ENCODE results near the gene ILKAP. TPM values are rescaled to one million over a fixed set of nuclear protein-coding genes. Genes with fewer than 3 reads are reported as not detected.

ILKAP gene
- total RNA-seq, 1 donor from 2014 or later, result 22.6 TPM

DNA sequence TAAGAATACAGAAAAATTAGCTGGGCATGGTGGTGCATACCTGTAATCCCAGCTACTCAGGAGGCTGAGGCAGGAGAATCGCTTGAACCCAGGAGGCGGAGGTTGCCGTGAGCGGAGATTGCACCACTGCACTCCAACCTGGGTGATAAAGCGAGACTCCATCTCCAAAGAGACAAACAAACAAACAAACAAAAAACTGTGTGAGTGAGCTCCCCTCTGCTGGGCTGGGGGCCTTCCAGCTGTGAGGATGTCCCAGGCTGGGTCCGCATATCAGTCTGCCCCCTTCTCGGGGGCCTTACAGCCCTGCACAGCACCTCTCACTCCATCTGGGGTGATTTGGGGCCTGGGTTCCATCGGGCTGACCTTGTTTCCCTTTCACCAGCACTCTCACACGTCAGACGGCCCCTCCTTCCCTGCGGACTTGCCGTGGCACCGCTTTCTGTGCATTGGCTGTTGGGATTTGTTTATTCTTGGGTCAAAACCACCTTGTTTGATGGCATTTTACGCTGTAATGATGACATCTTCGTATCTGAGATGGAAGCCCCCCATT lies 67.8 kb downstream of the ILKAP start:
- DNase-seq (ENCODE audit: low spot score in 2 of 2), result no peak
- intact Hi-C loops (cut with DNase I), result no loop called here
- H3K4me3 ChIP-seq, result no peak overlapping the region

DNA sequence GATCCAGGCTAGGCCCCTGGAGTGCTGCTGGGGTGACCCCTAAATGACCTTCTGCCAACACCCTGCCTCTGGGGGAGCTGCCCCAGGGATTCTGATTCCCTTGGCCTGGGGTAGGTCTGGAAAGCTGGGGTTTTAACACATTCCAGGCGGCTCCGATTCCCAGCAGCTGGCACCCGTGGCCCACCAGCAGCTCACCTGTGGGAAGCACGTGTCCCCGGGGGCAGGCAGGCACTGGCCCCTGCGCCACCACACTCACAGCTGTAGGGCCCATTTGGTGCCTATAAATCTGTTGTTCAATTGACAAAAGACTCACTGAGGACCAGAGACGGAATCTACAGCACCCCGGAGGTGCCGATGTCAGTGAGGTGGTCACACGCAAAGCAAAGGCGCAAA lies 69.1 kb downstream of the ILKAP start:
- Histone ChIP-seq H3K27me3 (no peaks in the 10 kb centered on the region), H3K27ac (no peak overlapping the region), H3K9me3 (no peaks in the 10 kb centered on the region), H3K4me1 (peaks cover 4 to 22% of the 10 kb centered on the region in 2 donors), H3K36me3 (no peaks in the 10 kb centered on the region), H3K4me3 (no peak overlapping the region)
- no peak for DNase-seq (ENCODE audit: low spot score in 2 of 2)
- TF ChIP-seq, protein P1, sequence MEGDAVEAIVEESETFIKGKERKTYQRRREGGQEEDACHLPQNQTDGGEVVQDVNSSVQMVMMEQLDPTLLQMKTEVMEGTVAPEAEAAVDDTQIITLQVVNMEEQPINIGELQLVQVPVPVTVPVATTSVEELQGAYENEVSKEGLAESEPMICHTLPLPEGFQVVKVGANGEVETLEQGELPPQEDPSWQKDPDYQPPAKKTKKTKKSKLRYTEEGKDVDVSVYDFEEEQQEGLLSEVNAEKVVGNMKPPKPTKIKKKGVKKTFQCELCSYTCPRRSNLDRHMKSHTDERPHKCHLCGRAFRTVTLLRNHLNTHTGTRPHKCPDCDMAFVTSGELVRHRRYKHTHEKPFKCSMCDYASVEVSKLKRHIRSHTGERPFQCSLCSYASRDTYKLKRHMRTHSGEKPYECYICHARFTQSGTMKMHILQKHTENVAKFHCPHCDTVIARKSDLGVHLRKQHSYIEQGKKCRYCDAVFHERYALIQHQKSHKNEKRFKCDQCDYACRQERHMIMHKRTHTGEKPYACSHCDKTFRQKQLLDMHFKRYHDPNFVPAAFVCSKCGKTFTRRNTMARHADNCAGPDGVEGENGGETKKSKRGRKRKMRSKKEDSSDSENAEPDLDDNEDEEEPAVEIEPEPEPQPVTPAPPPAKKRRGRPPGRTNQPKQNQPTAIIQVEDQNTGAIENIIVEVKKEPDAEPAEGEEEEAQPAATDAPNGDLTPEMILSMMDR (IDR thresholded peaks at IDR 0.05), result no peak
- intact Hi-C loops (cut with DNase I), result no loop called here

More for the DNA sequence above, 67.8 kb downstream of the ILKAP start:
- TF ChIP-seq, protein P1 (IDR thresholded peaks at IDR 0.05), result no peak
- Histone ChIP-seq H3K9me3 (no peaks in the 10 kb centered on the region), H3K27ac (no peak overlapping the region), H3K4me1 (peaks cover 8 to 22% of the 10 kb centered on the region in 2 donors), H3K36me3 (peaks cover 0 to 2% of the 10 kb centered on the region in 2 donors), H3K27me3 (no peaks in the 10 kb centered on the region)

GRCh38 chr2:238133499-238134392 lies 69.7 kb downstream of the ILKAP start:
- TF ChIP-seq, protein P1 (IDR thresholded peaks at IDR 0.05), result no peak
- no peaks in the 10 kb centered on the region for H3K36me3 ChIP-seq
- intact Hi-C loops (cut with DNase I), result no loop called here
- no peak overlapping the region for H3K4me3 ChIP-seq
- no peak overlapping the region for H3K27ac ChIP-seq
- no peak for DNase-seq (ENCODE audit: low spot score in 2 of 2)
- H3K9me3 ChIP-seq, result no peaks in the 10 kb centered on the region
- peaks cover 3 to 17% of the 10 kb centered on the region in 2 donors for H3K4me1 ChIP-seq
- H3K27me3 ChIP-seq, result no peaks in the 10 kb centered on the region

- no peaks in the 10 kb centered on the region for H3K36me3 ChIP-seq
- intact Hi-C loops (cut with DNase I), result no loop called here
- no peak overlapping the region for H3K27ac ChIP-seq
- peaks cover 0 to 7% of the 10 kb centered on the region in 2 donors for H3K4me1 ChIP-seq
- no peak for DNase-seq (ENCODE audit: low spot score in 2 of 2)
- TF ChIP-seq, protein P1 (IDR thresholded peaks at IDR 0.05), result no peak
- H3K9me3 ChIP-seq, result no peaks in the 10 kb centered on the region
- H3K4me3 ChIP-seq, result no peak overlapping the region
- no peaks in the 10 kb centered on the region for H3K27me3 ChIP-seq
These were observed 70.7 kb downstream of the ILKAP start for GRCh38 chr2:238132463-238133450.

- TF ChIP-seq, protein P1 (IDR thresholded peaks at IDR 0.05), result no peak
- Histone ChIP-seq H3K4me3 (no peak overlapping the region), H3K27ac (no peak overlapping the region), H3K27me3 (no peaks in the 10 kb centered on the region), H3K4me1 (peaks cover 0 to 2% of the 10 kb centered on the region in 2 donors), H3K36me3 (no peaks in the 10 kb centered on the region), H3K9me3 (no peaks in the 10 kb centered on the region)
- intact Hi-C loops (cut with DNase I), result no loop called here
- DNase-seq (ENCODE audit: low spot score in 2 of 2), result no peak
These were observed 71.6 kb downstream of the ILKAP start for GRCh38 chr2:238131761-238132462.

All from ascending aorta (tissue), 2 donors.